ENCODE data around the gene HEXD.
A peak's percentile ranks its signal among the peaks of the same experiment; 100 is the strongest.
"Not testable (repeated sequence)": the region's sequence is repeated elsewhere in the genome, so short reads cannot be mapped to it uniquely, and the experiment has no call there.

Gene HEXD

GRCh38 chr17:82418001-82418986 lies at the start of gene HEXD, which contains the start of gene OGFOD3:
HEXD (plus strand) TSS chr17:82418347; CDS start chr17:82419800, 1,453 bp downstream.
OGFOD3 (minus strand) TSS chr17:82418586; CDS start chr17:82418485, 101 bp downstream.
- DNase-seq (ENCODE audit: low spot score), result peak; percentile 78

- no peak for DNase-seq (ENCODE audit: low spot score)
These were observed 48.9 kb upstream of the HEXD start for GRCh38 chr17:82369211-82369610.

GRCh38 chr17:82370471-82371332 lies 47.4 kb upstream of the HEXD start:
- DNase-seq (ENCODE audit: low spot score), result no peak

- no peak for DNase-seq (ENCODE audit: low spot score)
These were observed 46.6 kb upstream of the HEXD start, which contains the start of gene UTS2R for GRCh38 chr17:82371333-82372248. UTS2R (plus strand) TSS chr17:82371765; CDS start chr17:82374325, 2,560 bp downstream.

GRCh38 chr17:82372249-82373071 lies 45.7 kb upstream of the HEXD start:
- no peak for DNase-seq (ENCODE audit: low spot score)

- DNase-seq (ENCODE audit: low spot score), result not testable (repeated sequence)
These were observed 45.1 kb upstream of the HEXD start for GRCh38 chr17:82373072-82373452.

- DNase-seq (ENCODE audit: low spot score), result no peak
These were observed 44.2 kb upstream of the HEXD start for GRCh38 chr17:82373731-82374625.

GRCh38 chr17:82374626-82375331 lies 43.4 kb upstream of the HEXD start:
- DNase-seq (ENCODE audit: low spot score), result no peak

- no peak for DNase-seq (ENCODE audit: low spot score)
These were observed 42.6 kb upstream of the HEXD start for GRCh38 chr17:82375359-82376041.

- DNase-seq (ENCODE audit: low spot score), result no peak
These were observed 42.0 kb upstream of the HEXD start for GRCh38 chr17:82376042-82376730.

GRCh38 chr17:82377294-82377693 lies 40.9 kb upstream of the HEXD start:
- not testable (repeated sequence) for DNase-seq (ENCODE audit: low spot score)

GRCh38 chr17:82377924-82378740 lies 40.0 kb upstream of the HEXD start:
- DNase-seq (ENCODE audit: low spot score), result no peak

GRCh38 chr17:82378741-82379021 lies 39.5 kb upstream of the HEXD start:
- DNase-seq (ENCODE audit: low spot score), result no peak

GRCh38 chr17:82380860-82381702 lies 37.1 kb upstream of the HEXD start:
- no peak for DNase-seq (ENCODE audit: low spot score)

GRCh38 chr17:82381703-82382009 lies 36.5 kb upstream of the HEXD start:
- DNase-seq (ENCODE audit: low spot score), result not testable (repeated sequence)

Data from kidney capillary endothelial cell (primary cell).